Measurements from ENCODE around the gene C11orf52.

The C11orf52 gene

GRCh38 chr11:111939836-111940604, 21.3 kb downstream of the C11orf52 start:
- DNase-seq: no peak

DNA sequence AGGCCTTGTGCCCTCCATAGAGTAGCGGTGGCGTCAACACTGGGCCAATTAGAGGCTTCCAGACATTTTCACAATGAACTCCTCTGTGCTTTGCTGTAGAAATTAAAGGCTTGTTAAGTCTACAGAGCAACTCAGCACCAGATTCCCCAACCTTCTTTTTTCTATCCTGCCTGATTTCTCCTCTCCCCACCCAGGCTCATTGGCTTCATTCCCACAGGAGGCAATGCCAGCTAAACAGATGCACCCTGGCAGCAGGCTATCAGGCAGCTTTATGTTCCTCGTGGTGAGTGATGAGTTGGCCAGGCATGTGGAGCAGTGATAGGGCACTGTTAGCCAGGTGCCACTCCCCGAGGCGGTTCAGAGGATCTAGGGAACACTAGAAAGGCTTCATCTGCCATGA, 23.2 kb downstream of the C11orf52 start:
- no peak for DNase-seq

DNA sequence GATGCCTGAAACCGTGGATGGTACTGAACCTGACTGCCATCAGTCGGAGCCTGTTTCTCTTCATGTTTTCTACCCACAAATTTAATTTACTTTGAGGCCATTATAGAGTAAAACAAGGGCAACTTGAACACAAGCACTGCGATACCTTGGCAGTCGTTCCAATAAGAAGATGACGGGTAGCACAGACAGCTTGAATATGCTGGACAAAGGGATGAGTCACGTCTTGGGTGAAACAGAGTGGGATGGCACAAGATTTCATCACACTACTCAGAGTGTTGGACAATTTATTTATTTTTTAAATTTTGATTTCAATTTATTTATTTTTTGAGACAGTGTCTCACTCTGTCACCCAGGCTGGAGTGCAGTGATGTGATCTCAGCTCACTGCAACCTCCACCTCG, 24.1 kb downstream of the C11orf52 start:
- no peak for DNase-seq

DNA sequence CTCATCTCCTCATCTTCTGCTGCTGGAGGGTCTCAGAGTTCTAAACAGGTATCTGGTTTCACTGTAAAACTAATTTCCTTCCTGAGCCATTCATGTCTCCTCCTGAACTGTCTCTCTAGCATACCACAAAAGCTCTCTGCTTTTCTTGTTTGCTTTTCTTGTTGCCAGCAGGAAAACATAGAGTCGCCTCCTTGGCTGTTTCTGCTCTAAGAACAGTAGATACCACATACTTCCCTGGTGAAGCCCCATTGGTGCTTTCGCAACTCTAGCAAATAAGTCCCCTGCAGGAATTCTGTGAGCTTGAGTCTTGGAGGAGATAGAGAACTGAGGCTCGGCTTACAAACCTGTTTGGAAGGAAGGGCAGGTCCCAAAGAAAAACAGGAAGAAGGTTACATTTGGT, 25.4 kb downstream of the C11orf52 start:
- no peak for DNase-seq

- no peak for DNase-seq
Observed at GRCh38 chr11:111944651-111945051, 25.9 kb downstream of the C11orf52 start.

GRCh38 chr11:111945198-111945597, 26.5 kb downstream of the C11orf52 start:
- DNase-seq: no peak

DNA sequence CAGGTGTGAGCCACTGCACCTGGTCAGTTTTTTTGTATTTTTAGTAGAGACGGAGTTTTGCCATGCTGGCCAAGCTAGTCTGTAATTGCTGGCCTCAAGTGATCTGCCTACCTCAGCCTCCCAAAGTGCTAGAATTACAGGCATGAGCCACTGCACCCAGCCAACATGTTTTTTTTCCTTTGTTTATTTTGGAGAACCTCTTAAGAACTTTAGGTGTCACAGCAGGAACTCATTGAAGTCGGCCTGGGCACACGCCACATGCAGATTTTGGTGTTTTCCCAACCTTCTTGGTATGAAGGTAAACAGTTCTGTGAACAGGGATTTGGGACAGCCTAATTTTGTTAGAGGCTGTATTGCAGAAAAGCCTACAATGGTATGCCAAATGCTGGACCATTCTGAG, 27.8 kb downstream of the C11orf52 start:
- no peak for DNase-seq

DNA sequence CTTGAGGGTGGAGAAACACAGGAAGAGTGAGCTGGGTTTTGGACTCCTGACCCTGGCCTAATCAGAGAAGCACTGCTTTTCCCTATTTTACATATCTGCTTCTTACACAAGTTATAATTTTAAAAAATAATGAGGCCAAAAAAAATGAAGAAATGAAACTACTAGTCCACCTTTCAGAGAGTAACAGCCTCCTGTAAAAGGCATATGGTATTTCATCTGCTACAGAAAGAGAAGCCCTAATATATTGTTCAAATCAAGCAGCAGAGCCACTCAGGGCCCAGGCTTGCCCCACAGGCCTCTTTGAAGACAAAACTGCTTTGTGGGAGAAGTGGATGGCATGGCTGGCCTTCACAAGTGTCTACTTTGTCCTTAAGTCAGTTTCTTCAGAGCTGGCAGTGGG, 28.4 kb downstream of the C11orf52 start:
- DNase-seq: no peak

- no peak for DNase-seq
Observed at GRCh38 chr11:111949519-111950426, 31.1 kb downstream of the C11orf52 start.

DNA sequence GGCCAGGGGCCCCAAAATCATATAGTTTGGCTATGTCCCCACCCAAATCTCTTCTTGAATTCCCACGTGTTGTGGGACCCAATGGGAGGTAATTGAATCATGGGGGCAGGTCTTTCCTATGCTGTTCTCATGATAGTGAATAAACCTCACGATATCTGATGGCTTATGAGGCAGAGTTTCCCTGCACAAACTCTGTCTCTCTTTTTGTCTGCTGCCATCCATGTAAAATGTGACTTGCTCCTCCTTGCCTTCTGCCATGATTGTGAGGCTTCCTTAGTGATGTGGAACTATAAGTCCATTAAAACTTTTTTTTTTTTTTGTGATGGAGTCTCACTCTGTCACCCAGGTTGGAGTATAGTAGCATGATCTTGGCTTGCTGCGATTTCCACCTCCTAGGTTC, 32.9 kb downstream of the C11orf52 start:
- DNase-seq: no peak

DNA sequence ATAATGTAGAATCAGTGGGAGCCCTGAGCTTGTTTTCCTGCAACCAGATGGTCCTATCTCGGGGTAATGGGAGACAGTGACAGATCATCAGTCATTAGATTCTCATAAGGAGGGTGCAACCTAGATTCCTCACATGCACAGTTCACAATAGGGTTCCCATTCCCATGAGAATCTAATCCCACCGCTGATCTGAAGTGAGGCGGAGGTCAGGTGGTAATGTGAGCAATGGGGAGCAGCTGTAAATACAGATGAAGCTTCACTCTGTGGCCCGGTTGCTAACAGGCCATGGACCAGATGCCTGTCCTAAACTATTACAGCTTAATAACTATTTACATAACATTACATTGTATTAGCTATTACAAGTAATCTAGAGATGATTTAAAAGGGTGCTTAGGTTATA, 35.4 kb downstream of the C11orf52 start:
- DNase-seq: no peak

DNA sequence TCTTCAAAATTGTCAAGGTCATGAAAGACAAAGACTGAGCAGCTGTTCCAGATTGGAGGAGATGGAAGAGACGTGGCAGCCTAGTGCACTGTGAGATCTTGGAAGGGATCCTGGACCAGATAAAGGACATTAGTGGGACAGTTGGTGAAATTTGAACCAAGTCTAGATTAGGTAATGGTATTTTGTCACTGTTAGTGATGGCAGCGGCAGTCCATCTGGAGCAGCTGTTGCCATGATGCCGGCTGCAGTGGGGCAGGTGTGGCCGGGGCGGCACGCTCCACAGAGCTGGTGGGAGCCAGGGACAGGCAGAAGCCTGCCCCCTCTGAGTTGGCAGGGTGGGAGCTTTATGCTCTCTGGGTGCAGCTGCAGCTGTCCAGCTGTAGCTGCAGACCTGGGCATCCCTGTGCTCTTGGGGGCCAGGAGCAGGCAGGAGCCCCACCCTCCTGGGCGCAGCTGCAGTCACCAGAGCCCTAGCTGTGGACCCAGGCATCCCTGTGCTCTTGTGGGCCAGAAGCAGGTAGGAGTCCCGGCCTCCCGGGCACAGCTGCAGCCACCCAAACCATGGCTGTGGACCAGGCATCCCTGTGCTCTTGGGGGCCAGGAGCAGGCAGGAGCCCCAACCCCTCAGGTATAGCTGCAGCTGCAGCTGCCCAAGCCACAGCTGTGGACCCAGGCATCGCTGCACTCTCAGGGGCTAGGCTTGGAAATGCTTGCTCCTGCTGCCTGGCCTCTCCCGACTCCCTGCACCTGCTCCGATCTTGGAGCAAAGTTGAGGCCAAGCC, 39.1 kb downstream of the C11orf52 start:
- no peak for DNase-seq

DNA sequence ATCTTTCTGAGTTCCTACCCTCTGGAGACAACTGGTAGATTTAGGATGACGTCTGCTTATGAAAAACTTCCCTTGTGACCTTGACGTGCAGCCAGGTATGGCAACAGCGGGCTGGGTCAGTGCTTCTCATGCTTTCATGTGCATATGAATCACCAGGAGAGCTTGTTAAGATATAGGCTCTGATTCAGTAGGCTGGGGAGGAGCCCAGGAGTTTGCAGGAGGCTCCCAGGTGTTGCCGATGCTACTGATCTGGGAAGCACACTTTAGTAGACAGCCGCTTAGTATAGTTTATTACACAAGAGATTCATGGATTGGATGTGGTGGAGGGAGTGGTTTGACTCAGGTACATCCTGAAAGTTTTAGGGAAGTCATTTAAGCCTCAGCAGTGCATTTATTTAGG, 42.2 kb downstream of the C11orf52 start:
- no peak for DNase-seq

DNA sequence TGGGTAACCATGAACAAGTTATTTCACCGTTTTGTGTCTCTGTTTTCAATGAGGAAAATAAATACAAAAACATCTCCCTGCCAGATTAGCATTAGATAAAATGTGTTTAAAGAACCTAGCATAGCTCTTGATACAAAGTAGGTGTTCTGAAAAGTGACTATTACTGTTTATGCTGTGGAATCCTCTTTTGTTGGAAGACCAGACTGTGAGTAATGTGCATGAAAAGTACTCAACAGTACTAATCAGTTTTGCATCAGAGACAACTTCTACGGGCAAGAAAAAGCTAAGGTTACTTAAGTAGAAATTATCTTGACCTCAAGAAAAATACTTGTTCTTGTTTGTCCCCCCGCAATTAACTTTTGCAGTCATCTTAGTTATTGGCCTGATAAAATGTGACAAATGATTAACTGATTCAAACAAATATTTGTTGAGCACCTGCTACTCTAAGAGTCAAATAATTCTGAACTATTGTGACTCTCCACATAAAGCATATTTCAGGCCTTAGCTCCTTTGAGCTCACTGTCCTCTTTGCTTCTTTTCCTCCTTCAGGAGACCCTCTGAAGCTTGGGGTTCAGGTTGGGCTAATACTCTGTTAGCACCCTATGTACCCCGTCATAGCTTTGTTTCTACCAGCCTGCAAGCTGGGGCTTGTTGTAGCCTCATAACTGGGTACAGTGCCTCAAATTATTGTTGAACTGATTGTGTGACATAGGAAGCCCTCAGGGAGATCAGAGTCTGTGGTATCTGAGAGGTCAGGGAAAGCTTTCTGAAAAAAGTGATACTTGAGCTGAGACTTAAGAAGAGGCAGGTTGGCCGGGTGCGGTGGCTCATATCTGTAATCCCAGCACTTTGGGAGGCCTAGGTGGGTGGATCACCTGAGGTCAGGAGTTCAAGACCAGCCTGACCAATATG, 42.9 kb downstream of the C11orf52 start:
- no peak for DNase-seq

GRCh38 chr11:111963931-111964340, 45.2 kb downstream of the C11orf52 start:
- DNase-seq: no peak

DNA sequence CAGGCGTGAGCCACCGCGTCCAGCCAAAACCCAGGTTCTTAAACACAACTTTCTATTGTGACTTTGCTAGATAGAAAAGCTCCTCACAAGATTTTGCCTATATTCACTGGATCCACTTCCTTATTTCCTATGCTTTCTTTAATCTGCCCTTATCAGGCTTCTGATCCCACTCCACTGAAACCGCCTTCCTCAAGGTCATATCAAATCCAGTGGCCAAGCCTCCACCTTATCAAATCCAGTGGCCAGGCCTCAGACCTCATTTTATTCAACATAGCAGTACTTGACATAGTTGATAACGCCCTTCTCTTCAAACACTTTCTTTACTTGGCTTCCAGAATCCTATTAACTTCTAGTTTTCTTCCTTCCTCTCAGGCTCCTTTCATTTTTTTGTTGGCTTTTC, 48.0 kb downstream of the C11orf52 start:
- DNase-seq: no peak

GRCh38 chr11:111967649-111968048, 48.9 kb downstream of the C11orf52 start:
- no peak for DNase-seq

DNA sequence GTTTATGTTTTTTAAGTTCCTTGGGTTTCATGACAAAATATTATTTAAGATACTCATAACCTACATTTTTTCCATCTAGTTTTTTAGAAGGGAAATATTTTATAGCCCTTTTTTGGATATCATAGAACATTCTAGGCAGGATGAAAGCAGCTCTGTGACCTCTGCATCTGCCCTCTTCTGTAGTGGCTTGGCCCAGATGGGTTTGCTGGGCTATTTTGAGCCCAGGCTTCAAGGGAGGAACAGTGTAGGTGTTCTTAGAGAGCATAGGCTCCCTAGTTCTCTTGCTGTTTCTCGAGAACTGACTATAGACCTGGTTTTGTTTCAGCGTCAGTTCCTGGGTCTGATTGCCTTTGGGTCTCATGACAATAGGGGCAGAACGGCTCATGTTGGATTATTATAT, 50.6 kb downstream of the C11orf52 start:
- DNase-seq: no peak

DNA sequence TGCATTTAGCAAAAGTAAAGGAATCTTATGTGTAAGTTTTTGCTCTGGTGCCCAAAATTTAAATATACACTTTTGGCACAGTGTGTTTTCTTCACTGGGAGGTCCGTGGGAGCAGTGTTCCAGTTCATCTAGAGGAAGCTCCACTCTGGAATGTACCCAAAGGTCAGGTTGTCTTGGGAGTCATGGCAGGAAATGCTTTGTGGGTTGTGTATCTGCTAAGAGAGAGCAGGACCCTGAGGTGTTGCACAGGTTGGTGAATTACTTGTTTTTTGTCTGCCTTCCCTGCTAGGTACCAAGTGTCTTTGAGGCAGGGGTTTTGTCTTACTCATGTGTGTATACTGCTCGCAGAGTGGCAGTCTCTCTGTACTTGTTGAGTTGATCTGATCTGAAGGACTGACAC, 55.7 kb downstream of the C11orf52 start:
- DNase-seq: no peak

DNA sequence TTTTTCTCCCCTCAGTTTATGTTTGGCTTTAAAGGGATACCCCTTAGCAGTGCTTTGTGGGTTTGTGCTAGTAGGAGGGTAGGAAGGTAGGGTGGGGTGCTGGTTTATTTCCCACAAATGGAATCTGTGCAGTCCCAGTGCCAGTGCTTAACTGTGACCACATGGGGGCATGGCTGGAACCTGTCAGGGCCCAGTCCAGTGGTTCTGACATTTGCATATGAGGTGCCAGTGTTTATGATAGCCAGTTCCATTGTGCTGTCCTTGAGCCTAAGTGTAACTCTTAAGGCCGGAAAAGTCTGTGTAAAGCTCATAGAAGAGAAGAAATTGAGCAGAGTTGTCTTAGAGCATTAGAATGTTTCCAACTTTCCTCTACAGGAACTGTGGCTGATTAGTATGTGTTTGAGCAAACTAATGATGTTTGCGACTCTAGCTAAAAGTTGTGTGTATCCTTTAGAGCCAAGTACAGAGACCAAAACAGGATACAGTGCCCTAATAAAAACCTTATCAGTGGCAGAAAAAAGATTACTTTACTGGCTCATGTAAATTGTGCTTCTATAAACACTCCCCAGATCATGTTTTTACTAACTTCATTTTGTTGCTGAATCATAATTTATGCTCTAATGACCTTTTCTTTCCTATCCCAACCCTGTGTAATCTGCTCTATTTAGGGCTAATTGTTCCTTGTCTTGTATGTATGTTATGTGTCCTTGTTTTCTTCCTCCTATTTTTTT, 56.5 kb downstream of the C11orf52 start:
- no peak for DNase-seq

DNA sequence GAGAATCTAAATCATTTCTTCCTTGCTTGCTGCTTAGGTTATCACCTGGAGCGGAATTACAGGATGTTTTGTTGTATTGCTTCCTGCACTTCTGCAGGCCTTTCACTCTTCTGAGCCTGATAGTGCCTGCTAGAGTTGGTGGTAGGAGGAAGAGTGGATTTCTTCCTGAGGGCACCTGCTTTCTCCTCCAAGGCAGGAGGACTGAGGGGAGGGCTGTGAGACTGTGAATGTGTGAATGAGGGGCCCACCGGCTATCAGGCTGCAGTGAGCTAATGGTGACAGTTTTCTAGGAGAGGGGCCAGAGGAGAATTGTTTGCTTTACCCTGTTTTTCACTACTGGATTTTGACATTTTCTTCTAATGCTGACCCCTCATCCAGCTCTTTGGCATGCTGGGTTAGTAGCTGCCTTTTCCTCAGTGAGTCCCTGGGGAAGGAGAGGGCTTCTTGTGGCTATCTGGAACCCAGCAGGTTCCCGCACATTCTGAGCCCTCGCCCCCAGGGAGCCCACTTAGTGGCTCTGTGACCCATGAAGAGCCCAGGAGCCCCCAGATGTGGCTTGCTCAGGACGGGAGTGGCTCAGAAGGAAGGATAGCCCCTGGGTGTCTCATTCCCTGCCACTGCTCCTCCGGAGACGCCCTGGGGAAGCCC, 57.5 kb downstream of the C11orf52 start:
- DNase-seq: no peak

Measured in NCI-H345 (cell line).